Middle frontal gyrus (tissue), 1 donor: ENCODE data around the gene KRTAP1-1.
"Not testable (repeated sequence)": the region's sequence is repeated elsewhere in the genome, so short reads cannot be mapped to it uniquely, and the experiment has no call there.

Experiments used
- DNase-seq: peaks from one replicate; pipeline ENCODE4 v3.0.0-alpha.2; 2015; ENCODE audit warnings: low spot score; ENCODE audit errors: extremely low spot score

Gene KRTAP1-1

GRCh38 chr17:41012326-41013120 is 28.7 kb downstream of the KRTAP1-1 start:
- no peak for DNase-seq

DNA sequence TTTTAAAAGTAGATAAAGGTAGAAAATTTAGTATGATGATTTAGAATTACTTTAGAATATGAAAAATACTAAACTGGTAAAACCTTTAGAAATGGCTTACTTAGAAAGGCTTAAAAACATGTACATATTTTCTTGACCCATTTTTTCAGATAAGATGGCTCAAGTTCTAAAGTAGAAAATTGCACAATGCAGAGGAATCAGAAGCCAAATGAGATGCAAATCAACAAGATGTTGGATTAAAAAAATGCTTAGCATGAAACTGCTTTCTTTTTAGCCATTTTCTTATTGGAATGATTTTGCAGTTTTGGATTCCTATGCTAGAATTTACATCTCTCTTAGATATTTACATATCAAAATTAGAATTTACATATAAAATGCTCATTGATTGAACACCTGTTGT is 30.8 kb downstream of the KRTAP1-1 start:
- no peak for DNase-seq

DNA sequence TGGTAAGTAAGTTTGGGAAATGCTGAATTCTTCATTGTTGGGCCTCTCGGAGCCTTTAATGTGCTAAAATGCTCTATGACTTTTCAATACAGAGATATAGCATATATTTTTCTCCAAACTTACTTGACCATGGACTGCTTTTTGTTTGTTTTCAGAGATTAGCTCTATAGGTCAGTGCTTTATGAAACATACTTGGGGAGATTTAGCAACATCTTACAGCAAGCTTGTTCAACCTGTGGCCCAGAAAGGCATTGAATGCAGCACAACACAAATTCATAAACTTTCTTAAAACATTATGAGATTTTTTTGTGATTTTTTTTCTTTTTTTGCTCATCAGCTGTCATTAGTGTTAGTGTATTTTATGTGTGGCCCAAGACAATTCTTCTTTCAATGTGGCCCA is 31.3 kb downstream of the KRTAP1-1 start:
- DNase-seq, result no peak

DNA sequence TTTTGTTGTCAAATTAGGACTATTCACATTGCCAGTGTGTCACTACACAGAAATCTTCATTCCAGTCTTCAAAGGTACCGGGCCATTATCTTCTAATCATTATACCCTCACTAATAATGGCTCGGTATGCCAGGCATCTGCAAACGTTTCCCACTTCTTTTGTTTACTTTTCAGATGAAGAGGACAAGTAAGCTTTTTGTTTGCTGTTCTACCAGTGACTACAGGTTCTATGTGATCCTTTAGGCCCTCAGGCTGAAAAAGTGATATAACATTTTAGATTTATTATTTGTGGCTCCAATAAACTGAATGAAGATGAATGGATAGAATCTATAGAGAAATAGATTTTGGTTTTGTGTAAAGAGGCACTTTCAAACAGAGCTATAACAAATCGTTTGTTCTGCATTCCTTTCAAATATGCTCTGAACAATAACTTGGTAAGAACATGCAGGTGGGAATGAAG is 31.9 kb downstream of the KRTAP1-1 start:
- no peak for DNase-seq

DNA sequence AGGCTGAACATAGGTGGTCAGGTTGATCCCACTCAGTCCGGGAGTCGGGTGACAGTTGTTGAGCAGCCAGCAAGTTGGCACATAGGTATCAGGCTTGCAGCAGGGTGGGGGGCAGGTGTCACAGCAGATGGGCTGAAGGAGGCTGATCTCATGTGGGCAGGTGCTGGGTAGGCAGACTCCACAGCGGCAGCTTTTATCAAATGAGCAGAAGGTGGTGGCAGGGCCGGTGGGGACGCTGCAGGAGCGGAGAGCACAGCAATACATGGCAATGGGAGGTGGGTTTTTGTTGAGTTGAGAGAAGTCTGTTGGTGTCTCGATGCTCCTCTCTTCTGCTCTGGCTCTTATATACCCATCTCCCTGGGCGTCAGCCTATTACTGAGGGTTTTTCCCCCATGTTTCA is 32.4 kb downstream of the KRTAP1-1 start, which contains the start of gene KRTAP3-1:
Gene KRTAP3-1, minus strand, starts transcription at position 318 of the 400 bp plus-strand sequence. Its CDS starts 54 bp downstream, at position 264.
- DNase-seq, result no peak

- no peak for DNase-seq
Observed at GRCh38 chr17:41004397-41004796, 36.9 kb downstream of the KRTAP1-1 start.

DNA sequence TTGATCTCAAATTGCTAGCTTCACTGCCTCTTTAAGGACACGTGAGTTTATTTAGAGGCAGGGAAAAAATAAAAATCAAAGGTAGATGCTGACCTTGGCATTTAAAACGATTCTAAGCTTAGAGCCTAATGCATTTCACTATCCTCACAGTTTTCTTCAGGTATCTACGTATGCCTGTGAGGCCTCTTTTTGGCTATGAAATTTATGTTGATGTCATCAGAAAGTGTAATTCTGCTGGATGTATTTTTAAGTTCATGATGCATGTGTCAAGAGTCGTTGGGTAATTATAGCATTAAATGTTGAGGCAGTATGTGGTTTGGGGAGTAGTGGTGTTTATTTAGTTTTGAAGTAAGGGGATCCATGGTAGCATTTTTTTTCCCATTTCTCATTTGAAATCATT is 37.3 kb downstream of the KRTAP1-1 start:
- no peak for DNase-seq

DNA sequence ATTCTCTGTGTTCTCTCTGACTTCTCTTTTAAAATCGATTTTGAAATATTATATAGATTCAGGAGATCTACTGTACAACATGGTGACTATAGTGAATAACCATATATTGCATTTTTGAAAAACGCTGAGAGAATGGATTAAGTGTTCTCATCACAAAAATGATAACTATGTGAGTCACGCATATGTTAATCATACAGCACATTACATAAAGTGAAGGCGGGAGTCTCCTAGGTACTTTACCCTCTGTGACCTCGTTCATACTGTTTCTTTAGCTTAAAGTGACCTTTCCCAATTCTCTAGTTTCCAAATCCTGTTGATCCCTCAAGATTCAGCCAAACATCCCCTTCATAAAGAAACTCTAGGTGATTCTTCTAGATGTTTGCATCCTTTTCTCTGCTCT is 38.4 kb downstream of the KRTAP1-1 start:
- DNase-seq, result no peak

DNA sequence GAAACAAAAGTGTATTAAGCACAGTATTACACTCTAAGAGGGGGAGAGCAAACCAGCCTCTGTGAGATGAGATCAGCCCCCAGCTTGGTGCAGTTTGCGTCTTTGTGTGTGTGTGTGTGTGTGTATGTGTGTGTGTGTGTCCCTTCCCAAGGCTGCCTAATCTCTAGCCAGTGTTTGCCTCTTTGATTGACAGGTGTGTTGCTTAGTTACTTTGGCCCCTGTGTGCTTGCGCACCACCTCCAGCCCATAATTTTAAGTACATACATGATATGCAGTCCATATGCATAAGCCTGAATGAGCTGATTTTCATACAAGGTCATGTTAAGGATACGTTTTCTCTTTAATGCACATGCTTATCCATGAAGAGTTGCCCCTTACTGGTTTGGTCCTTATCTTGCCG is 39.5 kb downstream of the KRTAP1-1 start:
- DNase-seq, result no peak

GRCh38 chr17:40999563-40999962 is 41.7 kb downstream of the KRTAP1-1 start, which contains the start of gene KRTAP3-2:
TSS of gene KRTAP3-2 (minus strand) at chr17:40999906. CDS start at chr17:40999853, 53 bp downstream.
- DNase-seq, result not testable (repeated sequence)

DNA sequence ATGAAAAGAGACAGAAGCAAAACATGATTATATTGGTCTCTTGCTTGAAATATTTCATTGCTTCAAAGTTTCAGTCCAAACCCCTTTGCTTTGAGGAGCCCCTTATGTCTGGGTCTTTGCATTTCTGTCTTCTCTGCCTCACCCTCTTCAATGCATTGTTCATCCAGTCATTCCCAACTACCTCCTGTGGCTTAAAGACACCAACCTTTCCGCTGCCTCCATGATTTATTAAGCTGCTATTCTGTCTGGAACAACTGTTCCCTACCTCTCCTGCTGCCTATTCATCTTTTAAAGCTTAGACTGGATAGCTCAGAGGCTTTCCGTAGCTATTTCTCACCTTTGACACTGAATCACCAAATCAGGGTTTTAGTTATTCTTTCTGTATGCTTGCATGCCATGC is 43.9 kb downstream of the KRTAP1-1 start:
- no peak for DNase-seq

DNA sequence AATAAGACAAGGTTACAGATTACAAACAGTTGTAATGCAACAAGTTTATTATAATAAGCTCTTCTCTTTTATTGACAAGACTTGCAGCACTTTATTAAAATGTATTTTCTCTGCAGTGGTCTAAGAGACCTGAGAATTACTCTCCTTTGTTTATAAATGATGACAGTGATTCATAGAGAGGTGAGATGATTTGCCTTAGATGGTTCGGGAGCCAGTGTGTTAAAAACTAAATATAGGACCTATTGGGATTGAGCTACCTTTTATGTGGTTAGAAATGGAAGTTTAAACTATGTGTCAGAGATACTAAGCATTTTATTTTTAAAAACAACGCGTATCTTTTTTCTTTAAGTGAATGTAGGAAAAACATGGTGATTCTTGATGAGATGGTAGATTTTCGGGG is 44.4 kb downstream of the KRTAP1-1 start:
- no peak for DNase-seq

DNA sequence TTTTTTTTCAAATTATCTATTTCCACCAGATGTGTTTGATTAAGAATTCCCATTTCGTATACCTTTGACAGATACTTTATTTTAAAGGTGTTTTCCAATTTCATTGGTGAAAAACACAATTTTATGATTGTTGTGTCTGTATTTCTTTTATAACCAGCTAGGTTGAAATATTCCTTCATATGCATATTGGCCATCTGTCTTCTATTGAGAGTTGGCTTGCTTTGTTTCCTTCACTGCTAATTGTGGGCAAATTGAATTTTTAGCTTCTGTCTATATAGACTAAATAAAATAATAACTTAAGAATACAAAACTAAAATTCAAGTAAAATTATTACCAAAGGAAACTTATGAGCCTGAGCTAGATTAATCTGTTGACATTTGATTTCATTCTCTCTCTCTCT is 46.1 kb downstream of the KRTAP1-1 start:
- DNase-seq, result no peak

DNA sequence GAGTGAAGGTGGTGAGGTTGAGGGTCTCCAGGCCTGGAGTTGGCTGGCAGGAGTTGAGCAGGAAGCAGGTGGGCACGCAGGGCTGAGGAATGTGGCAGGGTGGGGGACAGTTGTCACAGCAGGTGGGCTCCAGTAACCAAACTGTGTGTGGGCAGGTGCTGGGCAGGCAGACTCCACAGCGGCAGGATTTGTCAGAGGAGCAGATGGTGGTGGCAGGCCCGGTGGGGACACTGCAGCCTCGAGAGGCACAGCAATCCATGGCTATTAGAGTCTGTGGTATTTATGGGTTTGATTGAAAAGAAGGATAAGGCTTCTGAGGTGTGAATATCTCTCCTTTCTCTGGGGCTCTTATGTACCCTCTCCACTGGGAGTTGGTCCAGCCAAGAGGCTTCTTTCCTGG is 47.4 kb downstream of the KRTAP1-1 start, which contains the start of gene KRTAP3-3:
Gene KRTAP3-3, minus strand, starts transcription at position 326 of the 400 bp plus-strand sequence. Its CDS starts 67 bp downstream, at position 259.
- no peak for DNase-seq

DNA sequence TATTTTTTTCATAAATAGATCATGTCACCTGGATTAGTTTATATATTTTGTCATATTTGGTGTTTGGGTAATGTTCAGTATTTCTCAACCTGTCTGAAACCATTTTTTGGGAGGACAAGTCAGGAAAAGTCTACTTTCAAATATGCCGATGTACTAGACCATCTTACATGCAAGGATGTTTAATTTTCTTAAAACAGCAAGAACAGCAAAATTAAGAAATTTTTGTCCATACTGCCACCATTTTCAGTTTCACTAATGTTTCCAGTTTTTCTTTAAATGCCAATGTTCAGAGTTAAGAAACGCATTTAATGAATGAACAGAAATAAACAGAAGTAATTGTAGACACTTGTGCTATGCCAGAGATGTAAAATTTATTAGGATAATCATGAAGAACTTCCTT is 48.2 kb downstream of the KRTAP1-1 start:
- no peak for DNase-seq

GRCh38 chr17:40992666-40993065 is 48.6 kb downstream of the KRTAP1-1 start:
- DNase-seq, result no peak
